CD14-positive monocyte (primary cell): ENCODE data around the gene ARL14EP. TPM values are rescaled to one million over a fixed set of nuclear protein-coding genes. Genes with fewer than 3 reads are reported as not detected.

ENCODE experiments used
- DNase-seq, 3 donors: peaks; one replicate each; pipeline ENCODE4 v3.0.0-alpha.2; 2011 to 2022
- H2AFZ ChIP-seq: 2 replicates; pipeline ENCODE4 v1.6.0; 2012; ENCODE audit warnings: mild to moderate bottlenecking, low read depth, low read length, inconsistent platforms; ENCODE audit not compliant: insufficient read depth, poor library complexity, severe bottlenecking
- H3K27ac ChIP-seq, 2 donors: 1 replicate in 1 of 2; 2 replicates in 1 of 2; pipeline ENCODE4 v1.5.1; 2012 to 2013; ENCODE audit warnings: low read length in 2 of 2, control low read depth in 1 of 2, inconsistent platforms in 1 of 2, low read depth in 1 of 2, mild to moderate bottlenecking in 1 of 2
- H3K27me3 ChIP-seq, 2 donors: one replicate each; pipeline versions ENCODE4 v1.6.0 to v1.6.1; 2011 to 2013; ENCODE audit warnings: low read length in 2 of 2; ENCODE audit not compliant: control insufficient read depth in 2 of 2, insufficient read depth in 2 of 2
- H3K36me3 ChIP-seq, 2 donors: replicated peaks in 1 of 2; 1 replicate in 1 of 2; 2 replicates in 1 of 2; pipeline versions ENCODE4 v1.5.1 to v1.6.1; 2012 to 2013; ENCODE audit warnings: low read length in 2 of 2, control low read depth in 1 of 2, inconsistent platforms in 1 of 2, mild to moderate bottlenecking in 1 of 2; ENCODE audit not compliant: insufficient read depth in 2 of 2, control insufficient read depth in 1 of 2
- H3K4me1 ChIP-seq, 2 donors: 1 replicate in 1 of 2; 2 replicates in 1 of 2; pipeline versions ENCODE4 v1.5.1 to v1.6.1; 2012 to 2013; ENCODE audit warnings: low read length in 2 of 2, control low read depth in 1 of 2, inconsistent platforms in 1 of 2, mild to moderate bottlenecking in 1 of 2, moderate library complexity in 1 of 2; ENCODE audit not compliant: insufficient read depth in 2 of 2, control insufficient read depth in 1 of 2
- H3K4me2 ChIP-seq: replicated peaks from 2 replicates; pipeline ENCODE3; 2012; ENCODE audit warnings: low read length, moderate library complexity, mild to moderate bottlenecking; ENCODE audit not compliant: poor library complexity, severe bottlenecking; ENCODE audit errors: extremely low read depth
- H3K4me3 ChIP-seq, 3 experiments: fragments of 200-600 bp in 1 of 3; sonication (generic) in 1 of 3; replicated peaks in 1 of 3; 1 replicate in 2 of 3; 2 replicates in 1 of 3; pipeline ENCODE4 v1.5.1; 2011 to 2013; ENCODE audit warnings: low read length in 3 of 3, mild to moderate bottlenecking in 3 of 3, control low read depth in 2 of 3, low read depth in 2 of 3, inconsistent platforms in 1 of 3, moderate library complexity in 1 of 3
- H3K79me2 ChIP-seq: 2 replicates; pipeline ENCODE4 v1.6.0; 2012; ENCODE audit warnings: mild to moderate bottlenecking, control low read depth, inconsistent platforms, low read length, moderate library complexity; ENCODE audit not compliant: insufficient read depth
- H3K9ac ChIP-seq: 2 replicates; pipeline ENCODE4 v1.6.0; 2017; ENCODE audit warnings: low read length, mild to moderate bottlenecking; ENCODE audit not compliant: insufficient read depth, poor library complexity, severe bottlenecking
- H3K9me3 ChIP-seq, 2 donors: replicated peaks in 1 of 2; 1 replicate in 1 of 2; 2 replicates in 1 of 2; pipeline versions ENCODE4 v1.5.1 to v1.6.1; 2012 to 2013; ENCODE audit warnings: low read length in 2 of 2, control low read depth in 1 of 2; ENCODE audit not compliant: control insufficient read depth in 1 of 2, insufficient read depth in 1 of 2
- H4K20me1 ChIP-seq: 2 replicates; pipeline ENCODE4 v1.6.0; 2012; ENCODE audit warnings: mild to moderate bottlenecking, low read length, control low read depth, moderate library complexity; ENCODE audit not compliant: insufficient read depth
- H3K27ac Mint-ChIP-seq, 7 donors: one replicate each; pipeline ENCODE4 v1.8.0; 2020; ENCODE audit warnings: mild to moderate bottlenecking in 7 of 7, mixed read lengths in 7 of 7, moderate library complexity in 6 of 7, inconsistent platforms in 2 of 7
- H3K27me3 Mint-ChIP-seq, 3 donors: one replicate each; pipeline ENCODE4 v1.8.0; 2021 to 2022; ENCODE audit warnings: low read depth in 3 of 3, mild to moderate bottlenecking in 3 of 3, mixed read lengths in 3 of 3, moderate library complexity in 3 of 3, inconsistent platforms in 1 of 3
- H3K36me3 Mint-ChIP-seq, 2 donors: one replicate each; pipeline ENCODE4 v1.8.0; 2020; ENCODE audit warnings: mixed read lengths in 2 of 2, inconsistent platforms in 1 of 2, mild to moderate bottlenecking in 1 of 2
- H3K4me1 Mint-ChIP-seq: one replicate; pipeline ENCODE4 v1.8.0; 2020; ENCODE audit warnings: mild to moderate bottlenecking, mixed read lengths
- H3K4me3 Mint-ChIP-seq, 2 donors: one replicate each; pipeline ENCODE4 v1.8.0; 2020; ENCODE audit warnings: mild to moderate bottlenecking in 2 of 2, mixed read lengths in 2 of 2, moderate library complexity in 1 of 2
- H3K9me3 Mint-ChIP-seq, 7 donors: one replicate each; pipeline ENCODE4 v1.8.0; 2020 to 2022; ENCODE audit warnings: mixed read lengths in 7 of 7, mild to moderate bottlenecking in 6 of 7, moderate library complexity in 6 of 7, inconsistent platforms in 2 of 7
- CTCF ChIP-seq: fragments of 200-600 bp; IDR thresholded peaks from one replicate; pipeline ENCODE4 v1.8.0; 2022; ENCODE audit warnings: antibody characterized with exemption, mild to moderate bottlenecking
- WGBS: methylation state at CpG from one replicate; pipeline ENCODE4 v1.1.5; 2013; ENCODE audit warnings: missing lambda C conversion rate; ENCODE audit not compliant: insufficient coverage; 5-methylcytosine and 5-hydroxymethylcytosine counted together
- intact Hi-C, 2 donors: fragments of 100-400 bp; cut with micrococcal nuclease; formaldehyde crosslinking; loops; one replicate each; pipeline versions ENCODE4 v1.15.0 to v1.15.1; 2023
- polyA plus RNA-seq, 3 donors: library from polyadenylated mRNA; depleted of rRNA in 1 of 3; unstranded in 2 of 3; stranded (reverse) in 1 of 3; fragments of 300-500 nt in 2 of 3; fragments of >200 nt in 1 of 3; fragmentation: Illumina TruSeq in 2 of 3; gene quantifications; 1 replicate in 2 of 3; 2 replicates in 1 of 3; pipeline ENCODE4 v1.2.3, GENCODE V29; 2012 to 2021

Gene ARL14EP
- polyA plus RNA-seq, 3 donors = 9.9 to 32.2 (median 21.2) TPM

GRCh38 chr11:30357872-30358271, 35.0 kb downstream of the ARL14EP start:
- Histone ChIP-seq H3K79me2 (no peaks in the 10 kb centered on the region), H3K4me2 (no peak overlapping the region), H3K9me3 (no peaks in the 10 kb centered on the region), H3K36me3 (no peaks in the 10 kb centered on the region), H3K4me1 (no peaks in the 10 kb centered on the region), H3K9ac (no peak overlapping the region), H3K4me3 (no peak overlapping the region), H4K20me1 (no peaks in the 10 kb centered on the region), H3K27ac (no peak overlapping the region), H2AFZ (no peak overlapping the region), H3K27me3 (no peaks in the 10 kb centered on the region)
- Mint-ChIP-seq H3K9me3 (peaks cover 0 to 5% (median 0%) of the 10 kb centered on the region in 7 donors), H3K27me3 (peaks cover 0 to 2% (median 2%) of the 10 kb centered on the region in 3 donors), H3K4me1 (no peaks in the 10 kb centered on the region), H3K36me3 (no peaks in the 10 kb centered on the region), H3K4me3 (no peak overlapping the region), H3K27ac (no peak overlapping the region)
- no CpG with 5 or more reads among the region's 1 CpG for WGBS
- TF ChIP-seq CTCF = no peak
- intact Hi-C loops = no loop called here
- DNase-seq = no peak

GRCh38 chr11:30358536-30358935, 35.6 kb downstream of the ARL14EP start:
- Mint-ChIP-seq H3K36me3 (no peaks in the 10 kb centered on the region), H3K27me3 (peaks cover 0 to 2% (median 2%) of the 10 kb centered on the region in 3 donors), H3K27ac (no peak overlapping the region), H3K4me1 (no peaks in the 10 kb centered on the region), H3K4me3 (no peak overlapping the region), H3K9me3 (peaks cover 0 to 5% (median 1%) of the 10 kb centered on the region in 7 donors)
- Histone ChIP-seq H3K9me3 (no peaks in the 10 kb centered on the region), H4K20me1 (no peaks in the 10 kb centered on the region), H3K79me2 (no peaks in the 10 kb centered on the region), H3K4me1 (no peaks in the 10 kb centered on the region), H3K4me2 (no peak overlapping the region), H2AFZ (no peak overlapping the region), H3K36me3 (no peaks in the 10 kb centered on the region), H3K27me3 (no peaks in the 10 kb centered on the region), H3K9ac (no peak overlapping the region), H3K27ac (no peak overlapping the region), H3K4me3 (no peak overlapping the region)
- intact Hi-C loops = no loop called here
- DNase-seq = no peak
- 100% methylated on average over 2 of the region's 2 CpGs for WGBS
- TF ChIP-seq CTCF = no peak
